GM21526 (cell line): Measurements from ENCODE around the gene TTC28.
"Not testable (repeated sequence)": the region's sequence is repeated elsewhere in the genome, so short reads cannot be mapped to it uniquely, and the experiment has no call there.

Experiments
- ATAC-seq: cut with Tn5 transposase; IDR thresholded peaks from one replicate; pipeline ENCODE4 v1.9.1; 2021; ENCODE audit warnings: moderate library complexity; ENCODE audit not compliant: unreplicated experiment, low FRiP score

The TTC28 gene

DNA sequence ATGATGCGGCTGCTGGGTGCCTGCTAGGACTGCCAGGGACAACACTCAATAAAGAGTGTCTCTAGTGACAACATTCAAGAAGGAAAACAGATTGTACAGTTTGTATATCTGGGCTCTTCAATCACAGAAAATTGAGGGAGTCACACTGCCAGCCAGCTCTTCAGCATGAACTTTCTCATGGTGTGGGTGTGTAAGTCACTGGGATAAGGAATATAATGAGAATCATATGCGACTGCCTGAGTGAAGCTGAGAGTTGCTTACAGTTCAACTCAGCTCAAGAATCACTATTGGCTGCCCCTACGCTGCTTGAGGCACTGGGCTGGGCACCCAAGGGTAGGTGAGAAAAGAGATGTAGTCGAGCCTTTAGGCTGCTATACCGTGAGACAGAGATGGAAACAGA, 432.5 kb downstream of the TTC28 start:
- ATAC-seq, result no peak

- no peak for ATAC-seq
Measured at GRCh38 chr22:28246397-28246796, 433.2 kb downstream of the TTC28 start.

DNA sequence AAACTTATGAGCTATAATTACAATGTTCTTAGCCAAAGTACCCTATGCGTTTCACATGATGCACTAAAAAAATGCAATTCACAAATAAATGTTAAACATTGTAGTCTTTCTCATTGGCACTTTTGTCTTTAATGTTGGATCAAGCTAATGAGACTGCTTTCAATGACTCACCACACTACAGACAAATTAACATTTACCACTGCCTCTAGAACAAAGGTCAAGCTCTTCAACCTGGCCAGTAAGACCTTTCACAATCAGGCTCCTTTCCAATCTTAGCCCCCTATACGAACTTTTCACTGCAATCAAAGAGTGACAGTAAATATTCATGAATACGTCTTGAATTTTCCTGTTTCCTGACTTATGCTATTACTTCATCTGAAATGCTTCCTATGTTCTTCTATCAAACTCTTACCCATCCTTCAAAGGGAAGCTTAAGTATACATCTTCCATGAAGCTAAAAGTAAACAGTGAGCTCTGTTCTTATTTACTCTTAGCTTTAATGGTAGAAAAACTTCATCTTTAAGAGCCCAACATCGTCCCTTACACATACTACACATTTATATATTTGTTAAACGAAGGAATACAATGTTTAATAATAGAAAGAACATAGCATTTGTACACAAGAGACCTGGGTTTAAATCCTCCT, 433.9 kb downstream of the TTC28 start:
- no peak for ATAC-seq

DNA sequence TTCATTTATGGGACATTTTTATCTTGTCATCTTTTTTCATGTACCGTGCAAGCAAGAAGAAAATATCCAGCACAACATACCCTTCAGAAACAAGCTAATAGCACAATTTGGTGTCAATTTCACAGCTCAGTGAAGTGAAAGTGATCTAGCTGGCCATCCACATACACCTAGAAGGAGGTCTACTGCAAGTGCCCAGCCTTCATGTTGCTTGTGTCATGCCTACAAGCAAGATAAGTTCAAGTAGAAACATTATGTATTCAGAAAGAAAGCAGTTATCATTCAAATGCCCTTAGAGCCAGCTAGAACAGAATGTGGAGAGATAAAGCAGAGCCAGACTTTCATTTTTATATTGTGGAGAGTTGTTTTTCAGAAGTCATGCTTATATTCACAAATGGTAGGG, 434.9 kb downstream of the TTC28 start:
- ATAC-seq, result no peak

DNA sequence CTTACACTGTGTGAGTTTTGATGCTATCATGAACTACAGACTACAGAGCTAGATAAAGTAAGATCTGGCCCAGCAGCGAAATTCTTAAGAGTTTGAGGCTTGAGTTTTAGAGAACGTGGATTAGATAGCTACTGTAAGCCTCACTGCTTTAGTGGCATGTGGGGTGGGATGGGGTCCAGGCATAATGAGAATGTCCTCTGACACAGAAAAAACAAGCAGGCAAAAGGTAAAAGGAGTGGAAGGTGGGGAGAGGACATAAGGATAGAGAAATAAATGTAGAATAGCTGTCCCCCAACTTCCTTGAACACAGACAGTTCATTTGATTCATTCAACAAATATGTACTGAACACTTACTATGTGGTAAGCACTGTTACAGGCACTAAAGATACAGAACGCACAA, 436.1 kb downstream of the TTC28 start:
- ATAC-seq, result no peak

- no peak for ATAC-seq
Measured at GRCh38 chr22:28241656-28242290, 437.9 kb downstream of the TTC28 start.

DNA sequence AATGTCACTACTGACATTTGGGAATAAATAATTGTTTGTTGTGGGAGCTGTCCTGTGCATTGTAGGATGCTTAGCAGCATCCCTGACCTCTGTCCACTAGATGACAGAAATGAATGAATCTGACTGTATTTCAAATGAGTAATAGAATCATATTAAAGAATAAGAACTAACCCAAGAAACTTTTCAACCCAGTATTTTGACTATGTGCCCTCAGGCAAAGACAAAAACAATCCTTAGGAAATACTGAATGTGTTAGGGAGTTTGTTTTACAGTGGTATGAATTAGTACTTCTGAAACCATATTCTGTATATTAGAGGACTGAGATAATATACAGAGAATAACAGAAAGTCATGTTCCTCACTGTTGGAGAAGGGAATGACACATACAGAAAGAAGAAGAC, 439.7 kb downstream of the TTC28 start:
- ATAC-seq, result no peak

DNA sequence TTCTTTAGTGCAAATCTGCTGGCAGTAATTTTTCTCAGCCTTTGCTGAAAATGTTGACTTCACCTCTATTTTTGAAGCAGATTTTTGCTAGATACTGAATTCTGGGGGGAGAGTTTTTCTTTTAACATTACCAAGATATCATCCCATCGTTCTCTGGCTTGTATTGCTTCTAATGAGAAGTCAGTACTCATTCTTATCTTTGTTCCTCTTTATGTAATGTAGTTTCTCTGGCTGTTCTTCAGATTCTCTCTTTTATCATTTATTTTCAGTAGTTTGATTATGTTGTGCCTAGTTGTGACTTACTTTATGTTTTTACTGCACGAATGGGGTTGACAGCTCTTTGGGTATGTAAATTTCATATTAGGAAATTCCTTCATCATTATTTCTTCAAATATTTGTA, 441.9 kb downstream of the TTC28 start:
- no peak for ATAC-seq

DNA sequence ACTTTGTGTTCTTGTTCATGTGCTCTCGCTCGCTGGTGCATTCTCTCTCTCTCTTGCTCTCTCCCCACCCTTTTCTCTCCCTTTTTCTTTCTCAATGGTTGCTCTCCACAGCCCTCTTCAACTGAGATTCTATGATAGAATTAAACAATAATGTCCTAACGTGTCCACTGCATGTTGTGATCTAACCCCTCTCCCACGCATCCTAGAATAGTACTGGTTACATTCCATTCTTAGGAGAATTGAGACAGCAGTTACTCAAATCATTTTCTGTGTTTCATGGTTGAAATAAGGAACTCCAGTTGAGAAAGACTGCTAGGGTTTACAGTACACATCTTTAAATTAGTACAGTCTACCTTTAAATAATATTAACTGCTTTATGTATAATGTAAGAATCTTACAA, 442.5 kb downstream of the TTC28 start:
- ATAC-seq, result no peak

DNA sequence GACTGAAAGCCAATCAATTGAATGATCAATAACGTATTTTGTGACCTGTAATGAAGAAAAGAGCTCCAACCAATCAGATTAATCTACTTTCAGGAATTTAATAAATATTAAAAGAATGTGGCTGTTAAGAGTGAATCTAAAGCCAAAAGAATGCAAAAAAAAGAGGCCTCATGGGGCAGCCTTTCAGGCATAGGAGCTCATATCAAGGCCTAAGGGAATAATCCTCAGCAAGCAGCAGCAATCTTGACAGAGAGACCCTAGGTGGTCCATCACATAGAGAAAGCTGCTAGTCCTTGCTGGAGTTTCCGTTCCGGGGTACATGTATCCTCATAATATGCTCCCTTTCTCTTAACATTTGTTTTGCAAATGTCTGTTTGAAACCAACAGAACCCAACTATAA, 447.4 kb downstream of the TTC28 start:
- no peak for ATAC-seq

DNA sequence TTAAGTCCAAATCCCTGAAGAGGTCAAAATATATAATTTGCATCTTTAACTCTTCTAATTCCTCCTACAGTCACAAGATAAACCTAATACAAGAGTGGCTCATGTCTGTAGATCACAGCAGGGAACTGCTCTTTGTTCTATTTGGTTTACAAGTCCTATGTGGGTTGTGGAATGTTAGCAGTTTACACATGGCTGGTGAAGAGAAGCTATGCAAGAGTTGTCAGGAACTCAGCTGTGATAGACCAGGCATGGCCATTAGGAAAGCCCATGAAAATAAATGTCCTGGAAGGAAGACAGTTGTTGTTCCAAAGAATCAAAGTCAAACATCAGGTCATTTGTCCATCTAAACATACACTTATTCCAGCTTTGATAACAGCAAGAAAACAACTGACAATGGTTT, 448.2 kb downstream of the TTC28 start:
- no peak for ATAC-seq

DNA sequence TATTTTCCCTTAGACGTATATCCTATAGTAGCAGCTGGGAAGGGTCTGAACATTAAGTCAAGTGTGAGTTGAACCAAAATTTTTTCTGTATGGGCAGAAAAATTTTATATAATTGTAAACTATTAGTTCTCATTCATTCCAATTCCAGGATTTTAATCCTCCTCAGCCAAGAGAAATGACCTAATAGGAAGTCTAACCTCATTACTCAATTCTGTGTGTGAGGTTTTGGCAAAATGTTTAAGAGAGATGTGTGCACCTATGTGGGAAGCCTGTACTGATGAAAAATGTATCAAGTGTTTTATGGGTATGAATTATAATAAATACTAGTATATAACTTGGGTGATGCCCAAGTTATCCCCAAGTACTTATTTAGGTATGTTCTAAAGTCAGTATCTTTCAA, 449.0 kb downstream of the TTC28 start:
- no peak for ATAC-seq

- ATAC-seq, result no peak
Measured at GRCh38 chr22:28229566-28230485, 449.8 kb downstream of the TTC28 start.

DNA sequence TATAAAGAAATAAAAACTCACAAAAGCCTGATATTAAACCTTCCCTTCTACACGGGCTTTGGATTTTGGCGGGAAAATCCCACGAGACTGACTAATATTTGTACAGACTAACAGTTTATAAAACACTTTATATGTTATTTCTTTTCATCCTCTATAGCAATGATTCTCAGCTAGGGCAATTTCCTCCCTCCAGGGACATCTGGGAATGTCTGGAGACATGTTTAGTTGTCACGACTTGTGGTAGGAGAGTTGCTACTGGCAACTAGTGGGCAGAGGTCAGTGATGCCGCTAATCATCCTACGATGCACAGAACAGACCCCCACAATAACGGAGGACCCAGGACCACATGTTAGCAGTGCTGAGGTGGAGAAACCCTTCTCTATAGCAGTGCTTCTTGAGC, 455.8 kb downstream of the TTC28 start:
- no peak for ATAC-seq

DNA sequence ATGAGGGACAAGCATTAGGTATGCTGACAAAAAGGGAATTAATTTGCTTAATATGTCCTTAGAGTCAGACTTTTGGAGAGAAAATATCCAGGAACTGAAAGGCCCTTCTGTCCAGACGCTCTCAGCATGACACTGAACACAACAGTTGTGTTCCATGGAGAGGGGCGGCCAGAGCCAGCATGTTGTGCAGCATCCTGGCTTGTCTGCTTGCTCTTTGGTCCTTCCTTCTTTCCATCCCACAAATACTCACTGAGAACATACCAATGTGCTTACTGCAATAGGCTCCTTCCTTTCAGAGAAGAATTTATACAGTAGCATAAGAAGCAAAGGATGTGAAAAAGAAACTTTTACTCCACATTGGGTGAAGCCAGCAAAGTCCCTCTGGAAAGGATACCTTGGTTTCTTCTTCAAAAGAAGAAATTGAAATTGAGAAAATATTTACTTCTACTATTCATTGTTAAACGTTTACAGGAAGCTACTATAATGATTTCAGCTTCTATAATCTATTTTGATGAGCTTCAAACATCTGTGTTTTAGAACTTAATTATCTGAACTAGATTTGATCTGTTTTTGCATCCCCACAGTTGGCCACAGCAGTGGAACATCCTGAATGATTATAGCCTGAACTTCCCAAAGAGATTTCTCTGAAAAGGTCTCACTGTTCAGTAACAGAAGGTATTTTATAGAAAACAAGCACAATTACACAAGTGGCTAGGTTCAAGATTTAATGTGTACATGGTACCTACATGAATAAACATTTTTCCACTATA, 456.5 kb downstream of the TTC28 start:
- ATAC-seq, result no peak

- no peak for ATAC-seq
Measured at GRCh38 chr22:28222571-28222970, 457.1 kb downstream of the TTC28 start.

GRCh38 chr22:28222052-28222451, 457.6 kb downstream of the TTC28 start:
- ATAC-seq, result no peak

DNA sequence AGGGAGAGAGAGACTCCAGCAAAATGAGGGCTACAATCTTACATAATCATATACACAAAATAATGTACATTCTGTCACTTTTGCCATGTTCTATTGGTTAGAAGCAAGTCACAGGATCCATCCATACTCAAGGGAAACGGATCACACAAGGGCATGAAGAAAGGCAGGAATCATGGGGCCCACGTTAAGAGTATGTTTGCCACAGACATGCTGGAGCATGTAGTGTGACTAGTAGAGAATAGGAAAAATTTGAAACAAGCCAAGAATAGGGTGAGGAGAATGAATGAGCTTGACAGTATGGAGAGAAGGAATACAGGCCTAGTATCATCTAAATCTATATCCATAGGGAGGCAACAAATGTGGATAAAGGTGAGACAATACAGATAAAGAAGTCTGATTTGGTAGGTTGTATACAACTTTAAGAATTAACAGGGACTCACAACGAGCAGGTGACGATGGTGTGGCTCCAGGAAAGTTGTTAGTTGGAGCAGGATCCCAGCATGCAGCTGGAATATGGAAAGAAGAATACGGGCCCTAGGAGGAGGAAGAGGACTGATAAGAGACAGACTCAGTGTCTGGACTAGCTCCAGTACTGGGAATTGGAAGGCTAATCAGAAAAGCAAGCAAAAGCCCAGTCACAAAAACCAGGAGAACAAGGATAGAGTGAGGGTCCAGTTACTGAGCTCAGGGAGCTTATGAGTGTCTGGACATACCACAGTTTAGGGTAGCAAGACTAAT, 458.8 kb downstream of the TTC28 start:
- ATAC-seq, result no peak

DNA sequence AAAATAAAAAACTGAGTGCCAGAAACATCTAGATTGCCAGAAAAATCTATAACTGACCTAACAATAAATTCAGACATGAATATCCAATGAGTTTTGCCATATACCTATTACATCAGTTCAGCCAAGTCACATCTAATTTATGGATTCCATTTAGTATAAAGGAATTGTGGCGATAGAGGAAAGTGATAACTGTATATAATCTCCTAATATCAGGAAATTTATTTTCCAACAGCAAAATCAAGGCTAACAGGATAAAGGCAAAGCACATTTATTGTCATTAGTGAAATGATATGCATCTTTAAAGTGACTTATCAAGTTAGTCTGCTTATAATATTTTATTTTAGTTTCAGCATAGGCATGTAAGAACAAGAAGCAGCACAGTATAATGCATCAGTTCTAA, 462.4 kb downstream of the TTC28 start:
- ATAC-seq, result no peak

DNA sequence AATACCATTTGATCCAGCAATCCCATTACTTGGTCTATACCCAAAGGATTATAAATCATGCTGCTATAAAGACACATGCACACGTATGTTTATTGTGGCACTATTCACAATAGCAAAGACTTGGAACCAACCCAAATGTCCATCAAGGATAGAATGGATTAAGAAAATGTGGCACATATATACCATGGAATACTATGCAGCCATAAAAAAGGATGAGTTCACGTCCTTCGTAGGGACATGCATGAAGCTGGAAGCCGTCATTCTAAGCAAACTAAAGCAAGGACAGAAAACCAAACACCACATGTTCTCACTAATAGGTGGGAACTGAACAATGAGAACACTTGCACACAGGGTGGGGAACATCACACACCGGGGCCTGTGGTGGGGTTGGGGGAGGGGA, 464.9 kb downstream of the TTC28 start:
- ATAC-seq, result not testable (repeated sequence)
